Loucy (cell line): ENCODE measurements around the gene REEP1.

ENCODE experiments used
- H2AFZ ChIP-seq: fragments of 200-600 bp; sonication (generic); 2 replicates; pipeline ENCODE4 v1.6.0; 2016; ENCODE audit warnings: antibody characterized with exemption, mild to moderate bottlenecking, low read length, moderate library complexity
- H3F3A ChIP-seq: fragments of 200-600 bp; 2 replicates; pipeline ENCODE4 v1.6.0; 2016; ENCODE audit warnings: antibody characterized with exemption, low read depth, mild to moderate bottlenecking
- H3K27me3 ChIP-seq: fragments of 200-600 bp; sonication (generic); 2 replicates; pipeline ENCODE4 v1.6.1; 2014; ENCODE audit warnings: low read length, mild to moderate bottlenecking; ENCODE audit not compliant: insufficient read depth, poor library complexity, severe bottlenecking
- H3K36me3 ChIP-seq: fragments of 200-600 bp; sonication (generic); 2 replicates; pipeline ENCODE4 v1.6.1; 2016; ENCODE audit warnings: low read length; ENCODE audit not compliant: insufficient read depth
- H3K4me1 ChIP-seq: fragments of 200-600 bp; sonication (generic); 2 replicates; pipeline ENCODE4 v1.5.1; 2014; ENCODE audit warnings: low read length, mild to moderate bottlenecking; ENCODE audit not compliant: insufficient read depth, poor library complexity, severe bottlenecking
- H3K4me2 ChIP-seq: fragments of 200-600 bp; sonication (generic); 2 replicates; pipeline ENCODE4 v1.6.0; 2014; ENCODE audit warnings: antibody characterized with exemption, low read length, low read depth, mild to moderate bottlenecking; ENCODE audit not compliant: poor library complexity, severe bottlenecking
- H3K4me3 ChIP-seq: fragments of 200-600 bp; sonication (generic); 2 replicates; pipeline ENCODE4 v1.5.1; 2014; ENCODE audit warnings: low read length, mild to moderate bottlenecking, mixed read lengths; ENCODE audit not compliant: poor library complexity, severe bottlenecking
- H3K79me2 ChIP-seq: fragments of 200-600 bp; sonication (generic); 2 replicates; pipeline ENCODE4 v1.6.1; 2014; ENCODE audit warnings: low read length; ENCODE audit not compliant: insufficient read depth
- H3K9ac ChIP-seq: fragments of 200-600 bp; sonication (generic); 2 replicates; pipeline ENCODE4 v1.6.0; 2014; ENCODE audit warnings: mild to moderate bottlenecking, low read depth, low read length, moderate library complexity; ENCODE audit not compliant: poor library complexity, severe bottlenecking
- H3K9me2 ChIP-seq: fragments of 200-600 bp; sonication (generic); replicated peaks from 2 replicates; pipeline ENCODE4 v1.6.1; 2016; ENCODE audit warnings: low read depth, low read length, mixed read lengths
- H3K9me3 ChIP-seq: fragments of 200-600 bp; sonication (generic); 2 replicates; pipeline ENCODE4 v1.6.1; 2014; ENCODE audit warnings: mild to moderate bottlenecking, antibody characterized with exemption, low read length, low read depth; ENCODE audit not compliant: insufficient read depth
- H4K20me1 ChIP-seq: fragments of 200-600 bp; sonication (generic); 2 replicates; pipeline ENCODE4 v1.6.0; 2014; ENCODE audit warnings: antibody characterized with exemption, low read length, mild to moderate bottlenecking; ENCODE audit not compliant: insufficient read depth, poor library complexity, severe bottlenecking
- EZH2phosphoT487 ChIP-seq: fragments of 200-600 bp; IDR thresholded peaks from 2 replicates; pipeline ENCODE4 v1.6.1; 2018; ENCODE audit warnings: antibody characterized with exemption, mild to moderate bottlenecking, moderate library complexity, borderline replicate concordance
- TF ChIP-seq, protein P1 (sequence below): fragments of 200-600 bp; sonication (generic); conservative IDR thresholded peaks from 2 replicates; pipeline ENCODE4 v1.5.1; 2014; ENCODE audit warnings: mild to moderate bottlenecking, antibody characterized with exemption, low read length

Gene REEP1

DNA sequence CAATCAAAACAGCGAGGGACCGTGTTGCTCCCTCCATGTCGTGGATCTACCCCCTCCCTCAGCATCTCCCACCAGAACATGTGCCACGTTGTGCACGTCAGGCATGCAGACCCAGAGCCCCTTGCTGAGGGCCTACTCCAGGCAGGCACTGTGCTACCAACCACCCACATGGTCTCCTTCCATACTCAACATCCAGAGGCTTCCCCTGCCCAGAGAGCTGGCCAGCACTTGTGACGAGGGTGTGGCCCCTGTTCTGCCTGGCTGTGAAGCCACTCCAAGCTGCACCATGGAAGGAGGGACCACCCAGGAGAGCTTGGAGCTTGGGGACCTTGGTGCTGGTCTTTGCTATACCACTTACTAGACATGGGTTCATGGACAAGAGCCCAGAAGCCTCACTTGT is 40.5 kb downstream of the REEP1 start:
- H3K4me2 ChIP-seq, result no peak overlapping the region
- no peaks in the 10 kb centered on the region for H3K4me1 ChIP-seq
- H2AFZ ChIP-seq, result no peak overlapping the region
- TF ChIP-seq EZH2phosphoT487, result no peak
- TF ChIP-seq, protein P1, sequence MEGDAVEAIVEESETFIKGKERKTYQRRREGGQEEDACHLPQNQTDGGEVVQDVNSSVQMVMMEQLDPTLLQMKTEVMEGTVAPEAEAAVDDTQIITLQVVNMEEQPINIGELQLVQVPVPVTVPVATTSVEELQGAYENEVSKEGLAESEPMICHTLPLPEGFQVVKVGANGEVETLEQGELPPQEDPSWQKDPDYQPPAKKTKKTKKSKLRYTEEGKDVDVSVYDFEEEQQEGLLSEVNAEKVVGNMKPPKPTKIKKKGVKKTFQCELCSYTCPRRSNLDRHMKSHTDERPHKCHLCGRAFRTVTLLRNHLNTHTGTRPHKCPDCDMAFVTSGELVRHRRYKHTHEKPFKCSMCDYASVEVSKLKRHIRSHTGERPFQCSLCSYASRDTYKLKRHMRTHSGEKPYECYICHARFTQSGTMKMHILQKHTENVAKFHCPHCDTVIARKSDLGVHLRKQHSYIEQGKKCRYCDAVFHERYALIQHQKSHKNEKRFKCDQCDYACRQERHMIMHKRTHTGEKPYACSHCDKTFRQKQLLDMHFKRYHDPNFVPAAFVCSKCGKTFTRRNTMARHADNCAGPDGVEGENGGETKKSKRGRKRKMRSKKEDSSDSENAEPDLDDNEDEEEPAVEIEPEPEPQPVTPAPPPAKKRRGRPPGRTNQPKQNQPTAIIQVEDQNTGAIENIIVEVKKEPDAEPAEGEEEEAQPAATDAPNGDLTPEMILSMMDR, result no peak
- no peaks in the 10 kb centered on the region for H3F3A ChIP-seq
- H3K4me3 ChIP-seq, result no peak overlapping the region
- H3K27me3 ChIP-seq, result no peaks in the 10 kb centered on the region
- no peaks in the 10 kb centered on the region for H3K9me2 ChIP-seq
- H3K36me3 ChIP-seq, result no peaks in the 10 kb centered on the region
- H3K9ac ChIP-seq, result no peak overlapping the region
- no peaks in the 10 kb centered on the region for H3K9me3 ChIP-seq
- H3K79me2 ChIP-seq, result no peaks in the 10 kb centered on the region
- H4K20me1 ChIP-seq, result no peaks in the 10 kb centered on the region

DNA sequence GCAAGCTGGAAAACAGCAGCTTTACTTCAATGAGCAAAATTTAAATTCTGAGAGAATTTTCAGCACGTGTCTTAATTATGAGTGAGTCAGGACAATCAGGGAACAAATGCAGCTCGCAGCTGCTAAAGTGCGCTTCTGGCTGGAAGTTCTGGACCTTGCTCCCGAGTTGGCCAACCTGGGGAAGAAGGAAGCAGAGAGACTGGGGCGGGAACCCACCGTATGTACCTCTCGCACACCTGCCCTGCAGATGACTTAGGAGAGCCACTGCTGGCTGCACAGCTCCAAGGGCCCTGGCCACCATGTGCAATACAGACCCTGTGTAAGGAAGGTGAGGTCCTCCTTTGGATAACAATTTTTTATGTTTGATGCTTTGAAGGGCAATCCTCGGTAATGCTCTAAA is 42.4 kb downstream of the REEP1 start:
- Histone ChIP-seq H3K36me3 (no peaks in the 10 kb centered on the region), H3K4me3 (no peak overlapping the region), H3F3A (no peaks in the 10 kb centered on the region), H3K4me1 (no peaks in the 10 kb centered on the region), H2AFZ (no peak overlapping the region), H4K20me1 (no peaks in the 10 kb centered on the region), H3K27me3 (peaks cover 9% of the 10 kb centered on the region), H3K4me2 (no peak overlapping the region), H3K79me2 (no peaks in the 10 kb centered on the region), H3K9me3 (no peaks in the 10 kb centered on the region), H3K9ac (no peak overlapping the region), H3K9me2 (no peaks in the 10 kb centered on the region)
- TF ChIP-seq EZH2phosphoT487, result no peak
- TF ChIP-seq, protein P1, result no peak

DNA sequence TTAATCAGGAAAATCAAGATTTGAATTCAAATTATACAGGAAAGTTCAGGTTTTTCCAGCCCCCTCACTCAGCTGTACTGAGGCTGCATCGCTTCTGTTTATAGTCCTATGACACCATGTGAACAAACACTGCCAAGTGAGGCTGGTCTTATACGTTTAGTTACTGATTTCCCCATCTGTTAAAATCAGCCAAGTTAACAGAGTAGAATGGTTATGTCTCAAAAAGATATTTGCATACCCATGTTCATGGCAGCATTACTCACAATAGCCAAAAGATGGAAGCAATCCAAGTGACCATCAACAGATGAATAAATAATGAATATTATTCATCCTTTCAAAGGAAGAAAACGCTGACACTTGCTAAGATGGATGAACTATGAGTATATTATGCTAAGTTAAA is 43.8 kb downstream of the REEP1 start:
- H3K27me3 ChIP-seq, result peaks cover 9% of the 10 kb centered on the region
- H3K9ac ChIP-seq, result no peak overlapping the region
- no peak overlapping the region for H2AFZ ChIP-seq
- no peaks in the 10 kb centered on the region for H3K4me1 ChIP-seq
- H3K9me2 ChIP-seq, result no peaks in the 10 kb centered on the region
- H3K36me3 ChIP-seq, result no peaks in the 10 kb centered on the region
- H3K79me2 ChIP-seq, result no peaks in the 10 kb centered on the region
- no peak overlapping the region for H3K4me3 ChIP-seq
- no peak overlapping the region for H3K4me2 ChIP-seq
- no peak for TF ChIP-seq EZH2phosphoT487
- TF ChIP-seq, protein P1, result no peak
- H3K9me3 ChIP-seq, result no peaks in the 10 kb centered on the region
- H3F3A ChIP-seq, result no peaks in the 10 kb centered on the region
- H4K20me1 ChIP-seq, result no peaks in the 10 kb centered on the region
